NCI-H1092 (cell line): ENCODE measurements around the gene TNRC6C.

Source experiments
- DNase-seq: peaks from one replicate; lab custom pipeline; 2025; lab: John Stamatoyannopoulos, UW

Gene TNRC6C

GRCh38 chr17:78013683-78014467 is 55.4 kb downstream of the TNRC6C start:
- peak; percentile 36 for DNase-seq

- DNase-seq: no peak
Observed at GRCh38 chr17:78014646-78015045, 56.1 kb downstream of the TNRC6C start.

GRCh38 chr17:78016852-78017251 is 58.3 kb downstream of the TNRC6C start:
- no peak for DNase-seq

GRCh38 chr17:78019367-78019975 is 61.0 kb downstream of the TNRC6C start:
- no peak for DNase-seq

GRCh38 chr17:78019976-78020716 is 61.6 kb downstream of the TNRC6C start:
- no peak for DNase-seq

- no peak for DNase-seq
Observed at GRCh38 chr17:78020717-78021108, 62.2 kb downstream of the TNRC6C start.

- no peak for DNase-seq
Observed at GRCh38 chr17:78022425-78022824, 63.9 kb downstream of the TNRC6C start.

GRCh38 chr17:78023042-78023441 is 64.5 kb downstream of the TNRC6C start:
- no peak for DNase-seq

- DNase-seq: no peak
Observed at GRCh38 chr17:78026381-78026780, 67.9 kb downstream of the TNRC6C start.

- no peak for DNase-seq
Observed at GRCh38 chr17:78027121-78027520, 68.6 kb downstream of the TNRC6C start.

GRCh38 chr17:78029697-78030096 is 71.2 kb downstream of the TNRC6C start:
- no peak for DNase-seq

- DNase-seq: no peak
Observed at GRCh38 chr17:78031435-78031834, 72.9 kb downstream of the TNRC6C start.

GRCh38 chr17:78032166-78032565 is 73.7 kb downstream of the TNRC6C start:
- DNase-seq: no peak

GRCh38 chr17:78034429-78035091 is 76.1 kb downstream of the TNRC6C start:
- DNase-seq: no peak

GRCh38 chr17:78037280-78037679 is 78.8 kb downstream of the TNRC6C start:
- no peak for DNase-seq

- DNase-seq: no peak
Observed at GRCh38 chr17:78038748-78039288, 80.3 kb downstream of the TNRC6C start.

- no peak for DNase-seq
Observed at GRCh38 chr17:78039581-78039980, 81.1 kb downstream of the TNRC6C start.

- peak; percentile 63 for DNase-seq
Observed at GRCh38 chr17:78040440-78041385, 82.2 kb downstream of the TNRC6C start.

- DNase-seq: no peak
Observed at GRCh38 chr17:78041386-78042179, 83.1 kb downstream of the TNRC6C start.

GRCh38 chr17:78042542-78042941 is 84.0 kb downstream of the TNRC6C start:
- DNase-seq: no peak
